Erythroblast (primary cell): ENCODE data around the gene WHRN.

Source experiments
- DNase-seq, 2 experiments: peaks; one replicate each; lab custom pipeline; 2025; lab: John Stamatoyannopoulos, UW
- GATA1 ChIP-seq: IDR thresholded peaks from 2 replicates; pipeline ENCODE4 v1.6.1; 2011; ENCODE audit warnings: low read depth, mild to moderate bottlenecking, control low read depth, low read length, moderate library complexity
- POLR2A ChIP-seq: IDR thresholded peaks from 2 replicates; pipeline ENCODE4 v1.6.1; 2011; ENCODE audit warnings: mild to moderate bottlenecking, low read length

Gene WHRN

DNA sequence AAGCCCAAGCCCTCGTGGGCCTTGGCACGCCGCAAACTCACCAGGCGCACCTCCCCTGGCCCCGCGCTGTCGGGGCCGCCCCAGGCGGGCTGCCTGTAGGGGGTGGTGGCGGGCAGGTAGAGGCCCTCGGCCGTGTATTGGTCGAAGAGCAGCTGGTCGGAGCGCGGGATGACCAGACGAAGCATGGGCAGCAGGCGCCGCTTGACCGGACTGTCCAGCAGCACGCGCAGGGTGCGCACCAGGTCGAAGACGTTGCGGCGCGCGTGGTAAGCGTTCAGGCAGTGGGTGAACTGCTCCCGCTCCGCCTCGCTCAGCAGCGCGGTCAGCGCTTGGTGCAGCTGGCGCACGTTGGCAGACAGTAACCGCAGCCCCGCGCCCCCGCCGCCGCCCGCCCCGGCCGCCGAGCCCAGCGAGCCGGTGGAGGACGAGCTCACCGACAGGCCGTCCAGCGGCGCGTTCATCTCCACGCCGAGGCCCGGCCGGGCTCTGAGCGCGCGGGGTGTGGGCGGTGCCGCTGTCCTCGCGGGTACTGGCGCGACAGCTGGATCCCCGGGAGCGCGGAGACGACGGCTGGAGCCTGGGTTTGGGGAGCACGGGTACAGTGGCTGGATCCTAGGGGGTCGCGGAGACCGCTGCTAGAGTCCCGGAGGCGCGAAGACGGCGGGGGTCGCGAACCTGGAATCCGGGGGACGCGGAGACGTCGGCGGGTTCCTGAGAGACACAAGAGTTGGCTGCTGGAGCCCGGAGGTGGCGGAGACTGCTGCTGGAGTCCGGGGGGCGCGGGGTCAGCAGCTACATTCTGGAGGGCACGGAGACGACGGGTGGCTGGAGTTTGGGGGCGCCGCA is 709 bp downstream of the WHRN start:
- TF ChIP-seq POLR2A = no peak
- TF ChIP-seq GATA1 = no peak
- DNase-seq = peak in 1 of 2 experiments; percentile 9

DNA sequence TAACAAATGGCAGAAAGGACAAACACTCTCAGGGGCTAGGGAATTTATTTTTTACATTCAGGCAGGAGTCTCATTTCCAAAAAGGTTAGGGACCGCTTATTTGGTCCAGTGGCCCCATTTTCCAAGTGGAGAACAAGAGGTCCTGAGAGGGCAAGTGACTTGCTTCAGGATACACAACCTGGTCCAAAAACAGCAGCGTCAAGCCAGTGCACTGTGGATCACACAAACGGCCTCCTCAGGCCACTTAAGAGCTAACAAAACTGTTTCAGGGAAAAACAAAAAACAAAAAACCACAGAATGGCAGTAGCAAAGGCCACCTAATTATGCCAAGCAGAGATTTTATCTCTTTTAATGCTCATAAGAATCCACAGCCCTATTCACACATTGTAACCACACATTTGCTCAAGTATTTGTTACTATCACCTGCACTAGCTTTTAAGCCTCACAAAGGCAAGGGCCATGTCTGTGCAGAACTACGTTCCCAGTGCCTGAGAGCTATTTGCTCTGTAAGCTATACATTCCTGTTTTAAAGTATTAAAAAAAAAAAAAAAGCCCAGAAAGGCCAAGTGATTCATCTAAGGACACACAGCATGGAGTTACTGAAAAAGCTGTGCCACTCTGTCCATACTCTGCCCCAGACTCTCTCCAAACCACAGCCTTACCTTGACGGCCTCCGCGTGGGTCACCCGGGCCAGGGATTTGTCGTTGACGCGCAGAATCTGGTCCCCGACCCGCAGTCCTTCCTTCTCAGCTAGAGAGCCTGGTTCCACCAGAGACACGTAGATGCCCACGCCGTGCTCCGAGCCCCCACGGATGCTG is 1.5 kb downstream of the WHRN start:
- TF ChIP-seq GATA1 (no peak), POLR2A (no peak)
- DNase-seq = no peak

DNA sequence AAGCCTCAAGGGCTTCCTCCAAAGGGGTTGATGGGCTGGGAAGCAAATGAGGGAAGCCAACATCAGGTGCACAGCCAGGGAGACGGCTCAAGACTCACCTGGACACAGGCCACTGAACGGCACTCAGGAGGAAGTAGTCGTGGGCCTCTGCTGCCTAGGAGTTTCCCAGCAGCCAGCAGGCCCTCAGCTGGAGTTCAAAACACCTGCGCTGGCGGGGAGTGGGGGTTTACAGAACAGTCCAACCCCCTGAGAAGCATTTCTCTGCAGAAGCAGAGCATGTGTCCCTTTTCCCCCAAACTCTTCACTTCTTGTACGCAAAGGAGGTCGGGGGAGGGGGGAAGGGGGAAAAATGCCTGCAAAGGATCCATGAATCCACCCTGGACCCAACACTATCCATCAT is 2.3 kb downstream of the WHRN start:
- TF ChIP-seq POLR2A (no peak), GATA1 (no peak)
- no peak for DNase-seq

DNA sequence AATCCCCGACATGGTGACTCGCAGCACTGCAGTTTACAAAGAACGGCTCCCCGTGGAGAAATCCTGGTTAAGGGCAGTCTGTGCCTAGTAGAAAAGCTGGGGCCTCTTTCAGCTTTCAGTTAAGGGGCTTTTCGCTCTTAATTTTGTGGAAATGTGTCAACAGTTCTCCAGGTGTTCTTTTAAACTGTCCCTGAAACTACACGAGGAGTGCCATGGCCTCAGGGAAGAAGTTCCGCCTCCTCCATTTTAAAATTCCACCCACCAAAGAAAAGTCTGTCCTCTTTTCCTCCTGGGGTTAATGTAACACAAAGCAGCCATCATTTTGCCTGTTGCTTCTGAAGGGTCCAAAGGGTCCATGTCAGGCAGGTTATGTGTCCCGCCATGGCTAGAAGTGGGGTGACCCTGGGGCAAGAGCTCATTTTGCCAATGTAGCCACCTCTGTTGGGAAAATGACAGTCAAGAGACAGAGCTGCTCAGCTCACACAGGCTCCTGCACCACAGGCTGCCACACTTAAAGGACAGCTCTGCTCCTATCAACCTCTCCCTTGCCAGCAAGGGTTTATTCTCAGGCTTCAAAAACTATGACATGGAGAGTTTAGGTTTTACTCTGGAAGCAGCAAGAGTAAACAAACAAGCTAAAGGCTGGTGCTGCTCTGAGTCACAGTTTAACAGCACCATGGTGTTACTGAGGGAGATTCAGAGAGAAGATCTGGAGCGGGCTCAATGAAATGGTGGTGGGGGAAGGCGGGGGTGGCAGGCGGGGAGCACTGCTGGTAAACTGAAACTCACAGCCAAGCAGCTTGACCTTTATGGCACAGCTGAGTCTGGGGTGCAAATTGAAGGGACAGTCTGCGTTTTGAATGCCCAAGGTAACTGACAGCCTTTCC is 3.2 kb downstream of the WHRN start:
- TF ChIP-seq POLR2A = no peak
- TF ChIP-seq GATA1 = no peak

DNA sequence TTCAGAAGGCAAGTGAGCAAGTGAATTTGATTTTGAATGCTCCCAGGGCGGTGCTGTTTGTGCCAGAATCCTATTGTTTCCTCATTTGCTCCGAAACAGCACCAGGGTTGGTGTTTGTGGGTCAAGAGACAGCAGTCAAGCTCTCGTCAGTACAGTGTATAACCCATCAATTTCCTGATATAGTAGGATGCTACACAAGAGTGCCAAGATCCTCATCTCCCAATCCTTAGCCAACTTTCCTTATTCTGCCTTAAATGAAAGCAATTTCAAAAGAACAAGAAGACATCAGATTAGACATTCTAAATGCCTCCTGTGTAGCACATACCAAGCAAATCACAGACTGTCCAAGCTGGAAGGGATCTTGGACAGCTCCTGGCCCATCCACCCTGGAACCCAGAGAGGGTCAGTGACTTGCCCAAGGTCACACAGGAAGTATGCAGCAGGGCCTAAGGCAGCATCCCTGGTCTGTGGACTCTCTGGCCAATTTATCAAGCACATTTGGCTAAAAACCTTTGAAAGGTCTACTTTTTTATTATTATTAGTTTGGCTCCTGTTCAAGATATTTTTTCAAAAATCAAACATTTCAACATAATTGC is 4.5 kb downstream of the WHRN start:
- no peak for DNase-seq
- TF ChIP-seq POLR2A (no peak), GATA1 (no peak)

More for the DNA sequence above, 3.2 kb downstream of the WHRN start:
- DNase-seq = no peak

DNA sequence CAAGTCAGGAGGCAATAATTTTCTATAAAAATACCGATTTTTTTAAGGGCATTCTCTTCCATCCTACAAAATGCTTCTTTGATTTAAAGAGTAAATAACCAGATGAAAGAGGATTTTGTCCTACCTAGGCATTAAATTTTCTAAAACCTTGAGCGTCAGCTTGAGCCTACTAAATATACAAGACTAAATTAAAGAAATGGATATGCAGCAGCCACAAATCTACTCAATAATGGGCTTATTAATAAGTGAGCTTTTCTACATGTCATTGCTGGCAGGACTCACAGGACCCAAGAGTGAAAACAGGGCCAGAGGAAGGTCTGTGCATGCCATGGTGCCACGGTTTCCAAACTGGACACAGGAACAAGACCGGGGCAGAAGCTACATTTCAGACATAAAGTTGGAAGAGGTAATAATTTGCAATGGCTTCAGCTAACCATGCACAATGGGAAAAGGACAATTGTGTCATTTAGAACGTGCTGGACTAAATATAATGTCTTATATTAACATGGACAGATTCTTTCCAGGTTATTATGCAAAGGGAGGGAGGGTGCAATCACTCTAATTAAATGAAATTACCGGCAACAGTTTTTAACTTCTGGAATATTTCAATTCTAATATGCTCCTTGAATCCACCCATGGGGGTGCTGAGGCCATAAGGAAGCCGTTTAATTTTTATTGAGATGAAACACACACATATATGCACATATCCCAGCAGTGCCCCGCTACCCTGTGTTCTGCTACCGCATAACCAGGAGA is 5.2 kb downstream of the WHRN start:
- no peak for TF ChIP-seq GATA1
- no peak for TF ChIP-seq POLR2A
- DNase-seq = no peak

DNA sequence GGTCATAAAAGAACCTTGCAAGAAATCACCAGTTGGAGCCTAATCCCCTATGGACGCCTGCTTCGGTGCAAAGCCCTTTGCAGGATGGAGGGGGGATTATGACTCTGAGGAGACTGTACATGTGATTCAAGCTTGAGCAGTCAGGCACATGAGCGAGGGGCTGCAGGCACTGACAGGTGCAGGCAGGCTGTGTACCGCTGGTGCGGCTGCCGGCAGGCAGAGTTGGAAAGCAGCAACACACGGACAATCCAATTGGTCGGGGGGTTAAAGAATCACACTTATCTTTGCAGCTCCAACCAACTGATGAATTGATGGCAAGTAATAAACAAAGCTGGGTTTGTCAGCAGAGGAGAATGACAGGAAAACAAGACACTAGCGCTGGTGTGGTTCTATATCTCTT is 5.7 kb downstream of the WHRN start:
- TF ChIP-seq POLR2A = no peak
- no peak for TF ChIP-seq GATA1
- no peak for DNase-seq

DNA sequence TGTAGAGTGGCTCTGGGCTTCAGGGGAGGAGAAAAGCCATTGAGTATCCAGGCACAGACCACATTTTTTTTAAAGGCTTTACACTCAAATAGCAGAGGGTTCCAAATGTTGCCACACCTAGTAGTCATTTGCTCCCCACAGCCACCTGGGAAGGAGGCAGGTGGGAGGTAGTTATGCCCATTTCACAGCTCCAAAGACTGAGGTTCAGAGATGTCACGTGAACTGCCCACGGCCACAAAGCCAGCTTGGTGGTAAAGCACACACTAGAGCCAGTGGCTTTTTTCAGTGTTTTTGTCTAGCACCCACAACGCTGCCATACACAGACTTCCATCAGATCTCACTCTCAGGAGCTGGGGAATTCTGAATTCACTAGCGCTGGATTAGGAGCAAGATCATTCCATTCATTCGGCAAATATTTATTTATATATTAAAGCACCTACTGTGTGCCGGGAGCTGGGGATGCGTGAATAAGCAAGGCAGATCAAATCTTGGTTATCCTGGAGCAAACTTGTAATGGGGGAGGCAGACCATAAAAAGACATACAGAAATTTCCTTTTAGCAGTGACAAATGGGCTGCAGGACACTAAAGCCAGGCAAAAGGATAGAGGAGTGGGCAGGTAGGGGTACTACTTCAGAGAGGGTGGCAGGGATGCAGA is 7.4 kb downstream of the WHRN start:
- no peak for TF ChIP-seq GATA1
- TF ChIP-seq POLR2A = no peak
- DNase-seq = no peak

DNA sequence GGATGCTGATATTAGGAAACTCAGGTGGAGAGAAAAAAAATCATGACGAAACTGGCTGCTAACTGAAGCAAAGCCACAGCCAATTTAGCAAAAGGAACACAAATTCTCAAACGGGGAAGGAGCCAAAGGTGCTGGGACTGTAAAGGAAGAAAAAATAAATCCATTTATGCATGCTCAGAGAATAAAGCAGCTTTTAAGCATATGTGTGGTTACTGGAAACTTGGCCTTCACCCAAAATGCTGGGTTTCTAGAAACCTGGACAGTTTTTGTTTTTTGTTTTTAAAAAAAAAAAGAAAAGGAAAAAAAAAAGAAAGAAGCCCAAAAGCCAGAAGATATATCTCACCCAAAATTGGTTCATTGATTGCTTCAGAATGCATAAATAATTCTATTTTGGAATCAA is 8.0 kb downstream of the WHRN start:
- no peak for DNase-seq
- TF ChIP-seq POLR2A (no peak), GATA1 (no peak)

DNA sequence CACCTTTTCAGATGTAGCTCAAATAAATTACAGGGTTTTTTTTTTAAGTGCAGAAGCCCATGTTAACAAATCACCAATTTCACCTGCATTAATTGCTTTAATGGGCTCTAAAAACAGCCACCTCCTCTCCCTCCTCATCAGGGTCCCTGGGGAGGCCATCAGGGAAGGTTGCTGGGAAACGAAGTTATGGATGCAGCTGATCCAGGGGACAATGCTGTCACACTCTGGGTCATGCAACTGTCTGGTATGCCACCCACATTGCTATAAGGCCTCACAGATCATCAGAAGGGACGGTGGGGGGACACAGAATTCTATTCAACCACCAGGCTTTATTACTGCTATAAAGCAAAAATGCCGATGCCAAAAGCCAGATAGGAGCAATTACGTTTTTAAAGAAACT is 9.3 kb downstream of the WHRN start:
- TF ChIP-seq GATA1 = no peak
- TF ChIP-seq POLR2A = no peak
- DNase-seq = no peak

DNA sequence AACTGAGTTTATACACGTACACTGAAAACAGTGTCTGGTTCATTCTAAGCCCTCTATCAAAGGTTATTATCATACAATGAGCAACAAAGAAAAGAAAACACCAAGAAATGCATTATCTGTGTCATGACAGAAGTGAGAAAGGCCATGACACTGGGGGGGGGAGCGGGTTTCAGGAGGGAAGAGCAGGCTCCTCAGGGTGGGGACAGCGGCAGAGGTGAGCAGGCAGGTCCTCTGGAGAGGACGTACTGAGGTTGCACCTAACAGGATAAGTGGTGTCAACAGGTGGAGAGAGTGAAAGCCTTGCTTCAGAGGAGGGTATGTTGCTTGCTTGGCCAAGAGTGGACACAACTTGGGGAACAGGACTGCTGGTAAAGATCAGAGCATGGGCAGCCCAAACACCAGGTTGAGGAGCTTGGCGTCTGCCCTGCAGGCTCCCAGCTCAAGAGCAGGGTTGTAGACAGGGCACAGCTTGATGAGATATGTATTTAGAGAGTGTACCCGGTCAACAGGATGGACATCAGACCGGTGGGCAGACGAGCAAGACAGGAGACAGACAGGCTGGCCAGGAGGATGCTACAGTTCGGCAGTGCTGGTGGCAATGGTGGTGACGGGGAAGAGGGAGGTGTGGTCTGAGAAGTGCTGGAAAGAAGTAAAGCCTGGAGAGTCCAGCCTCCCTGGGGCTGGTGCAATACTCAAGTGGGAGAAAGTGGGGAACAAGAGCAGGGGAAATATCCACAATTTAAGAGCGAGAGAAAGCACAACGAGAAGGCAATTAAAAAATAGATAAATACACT is 10.3 kb downstream of the WHRN start:
- no peak for DNase-seq
- TF ChIP-seq POLR2A (no peak), GATA1 (no peak)
